Fibroblast of pulmonary artery (primary cell): ENCODE data around the gene NKD1.

Experiments
- DNase-seq: peaks from one replicate; pipeline ENCODE4 v3.0.0-alpha.2; 2010; ENCODE audit warnings: low read depth
- H3K4me3 ChIP-seq: replicated peaks from 2 replicates; pipeline ENCODE4 v1.5.1; 2011; ENCODE audit warnings: low read depth, mild to moderate bottlenecking, control low read depth, low read length, moderate library complexity
- CTCF ChIP-seq: IDR thresholded peaks from 2 replicates; pipeline ENCODE4 v1.5.1; 2011; ENCODE audit warnings: mild to moderate bottlenecking, control low read depth, low read length, inconsistent platforms; ENCODE audit errors: missing control alignments

Gene NKD1

GRCh38 chr16:50621452-50621792, 73.2 kb downstream of the NKD1 start:
- TF ChIP-seq CTCF: no peak
- DNase-seq: no peak
- no peak overlapping the region for H3K4me3 ChIP-seq

GRCh38 chr16:50622029-50622428, 73.8 kb downstream of the NKD1 start:
- no peak overlapping the region for H3K4me3 ChIP-seq
- TF ChIP-seq CTCF: no peak
- no peak for DNase-seq

- no peak for TF ChIP-seq CTCF
- H3K4me3 ChIP-seq: no peak overlapping the region
- DNase-seq: no peak
These were observed 74.6 kb downstream of the NKD1 start for GRCh38 chr16:50622643-50623369.

GRCh38 chr16:50624449-50624970, 76.3 kb downstream of the NKD1 start:
- no peak for DNase-seq
- H3K4me3 ChIP-seq: no peak overlapping the region
- TF ChIP-seq CTCF: no peak

GRCh38 chr16:50625374-50625773, 77.2 kb downstream of the NKD1 start:
- TF ChIP-seq CTCF: no peak
- no peak for DNase-seq
- H3K4me3 ChIP-seq: no peak overlapping the region

- DNase-seq: no peak
- TF ChIP-seq CTCF: no peak
- no peak overlapping the region for H3K4me3 ChIP-seq
These were observed 78.7 kb downstream of the NKD1 start for GRCh38 chr16:50626868-50627267.

GRCh38 chr16:50627419-50627818, 79.2 kb downstream of the NKD1 start:
- peak; percentile 21 for TF ChIP-seq CTCF
- peak; percentile 24 for DNase-seq
- H3K4me3 ChIP-seq: no peak overlapping the region
